ENCODE data around the gene LPAR6. TPM values are rescaled to one million over a fixed set of nuclear protein-coding genes. Genes with fewer than 3 reads are reported as not detected.

The LPAR6 gene
- total RNA-seq, 1 donor from 2014 or later: 54.1 TPM

DNA sequence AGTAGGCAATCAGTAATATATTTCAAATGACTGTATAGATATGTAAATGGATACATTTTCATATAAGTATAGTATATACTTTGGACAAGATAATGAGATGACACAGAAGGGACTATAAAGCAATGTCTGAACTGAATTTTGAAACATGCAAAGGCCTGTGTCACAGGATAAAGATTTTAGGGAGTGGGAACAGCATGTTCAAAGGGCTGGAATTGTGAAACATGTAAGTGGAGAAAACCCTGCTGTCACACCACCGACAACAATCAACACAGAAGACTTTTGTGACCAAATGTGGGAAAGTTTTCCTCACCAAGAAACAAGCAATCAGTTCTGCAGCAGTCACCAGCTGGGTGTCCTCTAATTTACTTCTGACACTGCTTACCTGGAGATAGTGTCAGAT is 42.9 kb downstream of the LPAR6 start:
- DNase-seq: no peak

Small RNA genes lying within 50 kb of the gene (small RNA-seq; reads per million reads assigned to genes)
- gene RF00017 (ENCODE audit: low replicate concordance): not detected

Other genes with a start within 250 kb of the LPAR6 start
- gene ITM2B, start 179.9 kb downstream of the LPAR6 start, total RNA-seq: 332 TPM
- 55.8 TPM for gene RB1, start 109.4 kb downstream of the LPAR6 start, total RNA-seq
- 43.3 TPM for gene RCBTB2, start 120.0 kb upstream of the LPAR6 start, total RNA-seq
- 0.31 TPM for gene CYSLTR2, start 240.8 kb upstream of the LPAR6 start, total RNA-seq